ENCODE results near the gene NTN3.

NTN3 gene

DNA sequence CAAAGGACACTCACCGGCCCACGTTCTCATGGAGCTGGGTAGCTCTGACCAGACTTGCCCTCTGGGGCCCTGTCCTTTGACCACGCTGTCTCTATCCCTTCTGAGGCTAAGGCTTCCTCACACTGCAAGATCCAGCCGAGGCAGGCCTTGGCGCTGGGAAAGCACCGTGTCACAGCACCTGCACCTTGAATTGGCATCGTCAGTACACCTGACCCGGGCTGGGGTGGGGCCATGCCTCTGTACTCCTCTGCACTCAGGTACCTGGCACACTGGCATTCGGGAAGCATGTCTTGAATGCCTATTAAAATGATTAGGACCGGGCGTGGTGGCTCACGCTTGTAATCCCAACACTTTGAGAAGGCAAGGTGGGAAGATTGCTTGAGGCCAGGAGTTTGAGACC is 9.9 kb downstream of the NTN3 start:
- DNase-seq: no peak

GRCh38 chr16:2481676-2482075 is 10.6 kb downstream of the NTN3 start:
- no peak for DNase-seq

DNA sequence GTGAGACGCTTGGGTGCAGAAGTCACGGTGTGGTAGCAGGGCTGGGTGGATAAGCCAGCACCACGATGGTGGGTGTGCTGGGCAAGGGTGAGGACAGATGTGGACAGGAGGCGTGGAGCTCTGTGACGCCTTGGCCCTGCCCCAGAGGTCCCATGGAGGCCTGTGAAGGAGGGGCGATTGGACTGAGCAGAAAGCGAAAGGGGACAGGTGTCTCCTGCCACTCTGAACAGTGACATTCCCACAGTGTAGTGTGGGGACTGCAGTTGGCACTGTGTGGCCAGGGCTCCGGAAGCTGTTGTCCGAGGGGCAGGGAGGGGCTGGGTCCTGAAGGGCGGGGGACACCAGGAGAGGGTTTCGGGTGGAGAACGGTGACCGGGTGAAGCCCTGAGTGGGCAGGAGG is 11.2 kb downstream of the NTN3 start:
- DNase-seq: no peak

- no peak for DNase-seq
These were observed 11.8 kb downstream of the NTN3 start for GRCh38 chr16:2482708-2483534.

GRCh38 chr16:2483939-2484897 is 13.1 kb downstream of the NTN3 start:
- DNase-seq: no peak

GRCh38 chr16:2484898-2485508 is 13.9 kb downstream of the NTN3 start:
- DNase-seq: no peak

GRCh38 chr16:2485811-2486507 is 14.9 kb downstream of the NTN3 start:
- no peak for DNase-seq

DNA sequence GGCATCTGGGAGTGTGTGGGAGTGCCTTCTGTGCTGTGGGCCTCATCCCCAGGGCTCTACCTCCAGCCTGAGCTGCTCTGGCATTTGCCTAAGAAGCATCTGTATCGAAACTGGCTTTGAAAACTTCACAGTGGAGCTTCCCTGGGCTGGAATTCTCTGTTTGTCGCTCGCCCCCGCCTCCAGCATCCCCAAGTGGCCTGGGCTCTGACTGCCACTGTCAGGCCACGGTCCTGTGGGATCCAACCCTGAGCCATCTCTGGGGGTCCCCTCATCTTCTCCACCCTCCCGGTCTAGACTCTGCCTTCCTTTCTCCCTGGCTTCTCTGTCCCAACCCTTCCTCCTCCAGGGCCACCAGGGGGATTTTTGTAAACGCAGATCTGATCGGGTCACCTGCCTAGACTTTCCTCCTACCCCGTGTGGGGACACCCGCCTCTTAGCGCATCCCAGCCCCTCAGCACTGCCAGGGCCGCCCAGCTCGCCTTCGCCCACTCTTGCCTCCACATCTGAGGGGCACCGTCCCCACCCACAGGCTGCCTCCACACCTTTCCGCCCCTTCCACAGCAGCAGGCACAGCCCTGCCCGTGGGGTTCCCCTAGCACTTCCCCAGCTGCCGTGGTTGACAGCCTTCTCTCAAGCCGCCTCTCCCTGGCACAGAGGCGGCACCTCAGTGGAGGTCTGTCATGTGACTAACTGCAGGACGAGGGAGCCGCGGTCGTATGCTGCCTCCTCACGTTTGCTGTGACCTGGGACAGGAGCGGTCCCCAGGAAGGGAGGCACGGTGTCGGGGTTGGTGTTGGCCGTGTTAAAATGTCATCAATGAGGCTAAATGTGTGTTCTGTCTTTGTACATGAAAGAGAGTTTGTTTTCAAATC is 15.8 kb downstream of the NTN3 start:
- peak; percentile 90 for DNase-seq

GRCh38 chr16:2487517-2487842 is 16.4 kb downstream of the NTN3 start:
- no peak for DNase-seq

DNA sequence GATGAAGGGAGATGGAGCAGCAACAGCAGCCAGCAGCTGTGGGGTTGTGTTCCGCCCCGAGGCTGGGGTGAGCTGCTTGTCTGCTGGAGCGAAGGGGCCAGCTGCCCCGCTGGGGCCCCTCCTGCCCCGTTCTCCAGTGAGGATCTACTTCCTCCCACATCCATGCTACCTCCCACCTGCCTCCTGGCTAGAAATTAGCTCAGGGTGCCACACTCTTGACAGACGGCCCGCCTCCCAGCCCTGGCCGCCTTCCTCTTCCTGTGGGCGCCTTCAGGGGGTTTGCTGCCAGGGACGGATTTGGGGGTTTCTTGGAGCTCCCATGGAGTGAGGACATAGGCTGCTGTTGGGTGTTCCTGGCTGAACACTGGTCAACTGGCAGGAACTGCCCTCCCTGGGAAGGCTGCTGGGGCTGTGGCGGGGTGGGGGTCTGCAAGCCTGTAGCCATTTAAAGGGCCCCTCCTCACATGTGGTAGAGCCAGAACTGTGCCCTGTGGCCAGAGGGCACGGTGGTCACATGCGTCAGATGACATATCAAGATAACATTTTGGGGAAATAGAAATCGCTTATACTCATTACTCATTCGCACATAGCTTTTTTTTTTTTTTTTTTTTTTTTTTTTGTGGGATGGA is 16.9 kb downstream of the NTN3 start:
- DNase-seq: peak; percentile 90

GRCh38 chr16:2489581-2489980 is 18.5 kb downstream of the NTN3 start:
- DNase-seq: no peak

DNA sequence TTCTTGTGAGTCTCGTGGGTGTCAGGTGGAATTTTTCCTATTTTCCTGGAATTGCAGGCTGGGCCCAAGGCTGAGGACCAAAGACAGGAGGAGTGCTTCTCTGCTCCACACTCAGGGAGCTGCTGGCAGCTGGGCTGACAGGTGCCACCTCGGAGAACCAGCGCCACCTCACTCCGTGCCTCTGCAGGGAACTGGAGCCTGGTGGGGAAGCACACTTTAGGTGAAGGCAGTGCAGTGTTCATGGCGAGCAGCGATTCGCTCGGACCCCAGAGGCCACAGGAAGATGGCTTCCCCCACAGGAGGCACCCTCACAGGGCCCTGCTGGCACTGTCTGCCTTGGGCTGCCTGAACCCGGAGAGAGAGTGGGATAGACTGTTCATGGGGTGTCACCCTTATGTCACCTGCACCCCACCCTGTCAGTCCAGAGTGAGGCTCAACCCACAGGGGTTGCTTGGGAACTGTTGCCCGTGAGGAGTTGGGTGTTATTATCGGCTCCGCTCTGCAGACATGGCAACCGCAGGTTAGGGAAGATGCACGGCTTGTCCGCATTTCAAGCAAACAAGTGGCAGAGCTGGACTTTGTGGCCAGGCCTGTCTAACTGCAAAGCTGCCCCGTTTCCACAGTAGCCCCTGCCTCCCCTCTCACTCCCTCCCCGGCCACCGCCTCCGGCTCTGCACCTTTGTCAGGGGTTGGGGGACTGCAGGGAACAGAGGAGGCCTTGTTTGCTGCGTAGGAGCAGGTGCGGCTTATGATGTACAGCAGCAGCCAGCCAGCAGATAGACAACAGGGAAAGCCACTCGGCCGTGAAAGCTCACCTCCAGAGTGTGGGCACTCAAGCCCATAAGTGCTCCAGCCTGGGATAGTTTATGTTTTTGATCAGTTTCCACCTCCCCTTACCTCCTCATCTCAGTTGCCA is 19.4 kb downstream of the NTN3 start:
- no peak for DNase-seq

- no peak for DNase-seq
These were observed 21.2 kb downstream of the NTN3 start for GRCh38 chr16:2492292-2492691.

- DNase-seq: no peak
These were observed 22.5 kb downstream of the NTN3 start for GRCh38 chr16:2493605-2494004.

GRCh38 chr16:2494616-2495015 is 23.5 kb downstream of the NTN3 start:
- DNase-seq: no peak

- no peak for DNase-seq
These were observed 23.9 kb downstream of the NTN3 start for GRCh38 chr16:2495041-2495440.

- DNase-seq: no peak
These were observed 25.4 kb downstream of the NTN3 start for GRCh38 chr16:2496223-2497115.

DNA sequence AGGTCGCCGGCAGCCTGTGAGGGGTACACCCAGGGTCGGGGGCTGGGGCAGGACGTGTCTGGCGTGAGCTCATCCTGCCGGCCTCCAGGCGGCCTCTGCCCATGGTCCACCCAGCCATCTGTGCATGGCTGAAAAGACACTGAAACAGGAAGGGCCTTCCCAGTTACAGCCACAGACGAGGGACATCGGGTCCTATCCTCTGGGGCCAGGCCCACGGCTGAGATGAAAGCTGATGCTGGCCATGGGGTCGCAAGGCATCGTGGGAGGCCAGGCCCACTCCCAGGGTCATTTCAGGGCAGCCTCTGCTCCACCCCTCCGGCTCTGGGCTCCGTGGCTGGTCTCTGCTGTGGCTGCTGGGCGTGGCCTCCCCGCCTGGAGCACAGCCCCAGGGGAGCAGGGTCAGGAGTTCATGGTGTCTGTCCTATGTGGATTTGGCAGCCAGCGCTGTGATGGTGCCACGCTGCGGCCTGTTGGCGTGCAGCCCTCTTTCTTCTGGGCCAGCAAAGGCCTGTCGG is 26.1 kb downstream of the NTN3 start:
- no peak for DNase-seq
